ENCODE results near the gene PPP2R5A.

The PPP2R5A gene

GRCh38 chr1:212344905-212345304 lies 59.7 kb downstream of the PPP2R5A start (continued):
- TF ChIP-seq BCL6B (tag by site-specific recombination; IDR thresholded peaks at IDR 0.05), result no peak
- no peak for TF ChIP-seq ZNF350 (tag by site-specific recombination; IDR thresholded peaks at IDR 0.05)
- no peak for TF ChIP-seq ZNF155 (tag by site-specific recombination; IDR thresholded peaks at IDR 0.05)

- ChIA-PET POLR2A (no interaction called here), CTCF (interaction anchor here (0.6 to 1.2 kb wide), 3 partner anchors 22 to 284 kb away, joined by 3 to 6 read pairs (median 4); no protein-coding TSS in a partner anchor)
- H3K36me3 ChIP-seq (ENCODE audit: control insufficient read depth in 2 of 2, insufficient read depth in 1 of 2, low read length in 2 of 2), result peaks cover 8 to 13% of the 10 kb centered on the region in 2 experiments; a peak in 2 of 3 replicates
- H3K9me3 ChIP-seq (ENCODE audit: control insufficient read depth, insufficient read depth, low read depth, low read length), result no peaks in the 10 kb centered on the region
- TF ChIP-seq ZNF488 (tag by site-specific recombination; IDR thresholded peaks at IDR 0.05) (no peak), ZNF184 (tag by site-specific recombination; IDR thresholded peaks at IDR 0.05) (no peak), ZNF26 (tag by site-specific recombination; IDR thresholded peaks at IDR 0.05) (no peak), ZNF121 (tag by site-specific recombination; IDR thresholded peaks at IDR 0.05) (no peak), ZNF24 (tag by site-specific recombination; IDR thresholded peaks at IDR 0.05) (no peak), ZSCAN4 (tag by site-specific recombination; IDR thresholded peaks at IDR 0.05) (no peak), ZBTB48 (tag by site-specific recombination; IDR thresholded peaks at IDR 0.05) (no peak), RBAK (tag by site-specific recombination; IDR thresholded peaks at IDR 0.05) (no peak), SETDB1 (IDR thresholded peaks at IDR 0.05; ENCODE audit: insufficient read length, low read length) (no peak)
- no peak overlapping the region for H3K27ac ChIP-seq (ENCODE audit: extremely low read depth, low read depth, low read length)
- H3K4me1 ChIP-seq (ENCODE audit: control insufficient read depth, insufficient read depth, low read length), result no peaks in the 10 kb centered on the region
- no peak overlapping the region for H3K4me3 ChIP-seq (ENCODE audit: low read depth, low read length)
These were observed 61.4 kb downstream of the PPP2R5A start for GRCh38 chr1:212346601-212347000.

- H3K36me3 ChIP-seq (ENCODE audit: control insufficient read depth in 2 of 2, insufficient read depth in 1 of 2, low read length in 2 of 2), result peaks cover 20 to 23% of the 10 kb centered on the region in 2 experiments; a peak in 2 of 3 replicates
- TF ChIP-seq BCL11A (tag by site-specific recombination; IDR thresholded peaks at IDR 0.05; ENCODE audit: low read depth), result no peak
- no peak for TF ChIP-seq ZNF585B (tag by site-specific recombination; IDR thresholded peaks at IDR 0.05)
- TF ChIP-seq ZBTB17 (tag by site-specific recombination; IDR thresholded peaks at IDR 0.05), result no peak
- TF ChIP-seq ZNF549 (tag by site-specific recombination; IDR thresholded peaks at IDR 0.05), result no peak
- no peak for TF ChIP-seq ZBTB49 (tag by site-specific recombination; IDR thresholded peaks at IDR 0.05; ENCODE audit: low read depth)
- no peak for TF ChIP-seq ZFP41 (tag by site-specific recombination; IDR thresholded peaks at IDR 0.05; ENCODE audit: borderline replicate concordance)
- TF ChIP-seq ZNF112 (tag by site-specific recombination; IDR thresholded peaks at IDR 0.05), result no peak
- no peak for TF ChIP-seq ZNF274 (IDR thresholded peaks at IDR 0.05; ENCODE audit: low read length)
- TF ChIP-seq ZNF274 (tag by site-specific recombination; IDR thresholded peaks at IDR 0.05; ENCODE audit: borderline replicate concordance), result no peak
- TF ChIP-seq ELK4 (IDR thresholded peaks at IDR 0.05; ENCODE audit: borderline replicate concordance, low read depth, low read length), result no peak
- CTCF ChIA-PET, result interaction anchor here (0.6 to 1.0 kb wide), 3 partner anchors 10 to 612 kb away, joined by 4 to 6 read pairs (median 6); no protein-coding TSS in a partner anchor
These were observed 66.6 kb downstream of the PPP2R5A start for GRCh38 chr1:212351588-212352362.

More at GRCh38 chr1:212351588-212352362, 66.6 kb downstream of the PPP2R5A start:
- H3K4me3 ChIP-seq (ENCODE audit: low read depth, low read length), result no peak overlapping the region
- H3K9me3 ChIP-seq (ENCODE audit: control insufficient read depth, insufficient read depth, low read depth, low read length), result no peaks in the 10 kb centered on the region
- H3K27ac ChIP-seq (ENCODE audit: extremely low read depth, low read depth, low read length), result no peak overlapping the region
- POLR2A ChIA-PET, result no interaction called here
- H3K4me1 ChIP-seq (ENCODE audit: control insufficient read depth, insufficient read depth, low read length), result no peaks in the 10 kb centered on the region

Measured in HEK293 (cell line).